Erythroblast (primary cell): ENCODE results near the gene PRSS56.

Experiments
- GATA1 ChIP-seq: IDR thresholded peaks from 2 replicates; pipeline ENCODE4 v1.6.1; 2011; ENCODE audit warnings: low read depth, mild to moderate bottlenecking, control low read depth, low read length, moderate library complexity
- POLR2A ChIP-seq: IDR thresholded peaks from 2 replicates; pipeline ENCODE4 v1.6.1; 2011; ENCODE audit warnings: mild to moderate bottlenecking, low read length

DNA sequence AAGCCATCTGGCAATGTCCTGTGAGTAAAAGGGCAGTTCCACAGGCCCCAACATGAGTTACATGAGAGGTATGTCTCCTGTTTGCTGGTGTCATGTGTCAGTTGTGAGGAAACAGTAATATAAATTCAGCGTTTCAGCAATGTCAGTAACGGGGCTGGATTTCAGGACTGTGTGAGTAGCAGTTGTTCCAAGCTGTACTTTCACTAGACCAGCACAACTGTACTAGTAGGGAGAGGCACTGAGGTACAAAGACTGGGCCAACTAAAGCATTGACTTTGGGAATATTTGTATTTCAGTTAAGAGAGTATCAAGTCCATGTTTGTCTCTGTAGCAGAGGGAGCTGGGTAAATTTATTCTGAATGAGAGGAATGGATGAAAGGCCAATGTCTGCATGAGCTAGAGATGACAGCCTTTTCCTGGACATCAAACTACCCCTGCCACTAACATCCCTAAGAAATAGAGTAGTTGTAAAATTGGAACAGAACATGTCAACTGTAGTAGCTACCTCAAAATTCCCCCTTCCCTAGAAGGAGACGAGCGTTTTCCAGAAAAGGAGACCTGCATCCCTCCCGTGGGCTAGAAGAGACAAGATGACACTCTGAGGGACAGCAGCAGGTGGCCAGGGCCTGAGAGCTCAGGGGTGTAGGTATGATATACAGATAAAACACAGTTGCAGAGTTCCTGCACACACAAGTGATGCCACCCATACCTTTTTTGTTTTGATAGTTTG lies 54.7 kb downstream of the PRSS56 start:
- TF ChIP-seq POLR2A (no peak), GATA1 (no peak)
